Mononuclear cell (primary cell): ENCODE results near the gene LCTL. TPM values are rescaled to one million over a fixed set of nuclear protein-coding genes. Genes with fewer than 3 reads are reported as not detected.

ENCODE experiments used
- H3K27me3 ChIP-seq: 2 replicates; pipeline ENCODE4 v1.6.0; 2011; ENCODE audit warnings: low read length, control low read depth; ENCODE audit not compliant: insufficient read depth
- H3K4me1 ChIP-seq: 2 replicates; pipeline ENCODE4 v1.5.1; 2011; ENCODE audit warnings: mild to moderate bottlenecking, low read length, control low read depth; ENCODE audit not compliant: insufficient read depth
- H3K4me3 ChIP-seq: 2 replicates; pipeline ENCODE4 v1.5.1; 2011; ENCODE audit warnings: mild to moderate bottlenecking, low read length, moderate library complexity
- H3K9me3 ChIP-seq: 2 replicates; pipeline ENCODE4 v1.5.1; 2011; ENCODE audit warnings: low read depth, mild to moderate bottlenecking, control low read depth, low read length
- total RNA-seq: library from RNA; depleted of rRNA; stranded (reverse); fragments of >200 nt; gene quantifications from one replicate; pipeline ENCODE4 v1.2.3, GENCODE V29; 2012

Gene LCTL
- total RNA-seq, 1 donor, result not detected

- H3K4me3 ChIP-seq, result no peak overlapping the region
- no peaks in the 10 kb centered on the region for H3K4me1 ChIP-seq
- H3K9me3 ChIP-seq, result no peaks in the 10 kb centered on the region
- H3K27me3 ChIP-seq, result no peaks in the 10 kb centered on the region
Measured at GRCh38 chr15:66580643-66581042, 14.8 kb upstream of the LCTL start.

GRCh38 chr15:66578286-66578875 is 12.6 kb upstream of the LCTL start:
- no peaks in the 10 kb centered on the region for H3K9me3 ChIP-seq
- no peaks in the 10 kb centered on the region for H3K27me3 ChIP-seq
- H3K4me3 ChIP-seq, result no peak overlapping the region
- H3K4me1 ChIP-seq, result no peaks in the 10 kb centered on the region

- no peaks in the 10 kb centered on the region for H3K9me3 ChIP-seq
- H3K4me3 ChIP-seq, result no peak overlapping the region
- no peaks in the 10 kb centered on the region for H3K4me1 ChIP-seq
- no peaks in the 10 kb centered on the region for H3K27me3 ChIP-seq
Measured at GRCh38 chr15:66574596-66574950, 8.8 kb upstream of the LCTL start.

- Histone ChIP-seq H3K9me3 (no peaks in the 10 kb centered on the region), H3K4me3 (no peak overlapping the region), H3K4me1 (no peaks in the 10 kb centered on the region), H3K27me3 (no peaks in the 10 kb centered on the region)
Measured at GRCh38 chr15:66573719-66574595, 8.2 kb upstream of the LCTL start.

- Histone ChIP-seq H3K27me3 (no peaks in the 10 kb centered on the region), H3K4me3 (no peak overlapping the region), H3K4me1 (no peaks in the 10 kb centered on the region), H3K9me3 (no peaks in the 10 kb centered on the region)
Measured at GRCh38 chr15:66573348-66573718, 7.5 kb upstream of the LCTL start.

- H3K9me3 ChIP-seq, result no peaks in the 10 kb centered on the region
- peaks cover 1% of the 10 kb centered on the region for H3K4me1 ChIP-seq
- H3K27me3 ChIP-seq, result no peaks in the 10 kb centered on the region
- no peak overlapping the region for H3K4me3 ChIP-seq
Measured at GRCh38 chr15:66572146-66572545, 6.3 kb upstream of the LCTL start.

- Histone ChIP-seq H3K4me1 (peaks cover 5% of the 10 kb centered on the region), H3K27me3 (no peaks in the 10 kb centered on the region), H3K4me3 (no peak overlapping the region), H3K9me3 (no peaks in the 10 kb centered on the region)
Measured at GRCh38 chr15:66570842-66571478, 5.2 kb upstream of the LCTL start.

- H3K27me3 ChIP-seq, result no peaks in the 10 kb centered on the region
- peaks cover 5% of the 10 kb centered on the region for H3K4me1 ChIP-seq
- H3K4me3 ChIP-seq, result no peak overlapping the region
- no peaks in the 10 kb centered on the region for H3K9me3 ChIP-seq
Measured at GRCh38 chr15:66570327-66570726, 4.5 kb upstream of the LCTL start.

GRCh38 chr15:66569461-66570137 is 3.8 kb upstream of the LCTL start:
- no peaks in the 10 kb centered on the region for H3K9me3 ChIP-seq
- no peak overlapping the region for H3K4me3 ChIP-seq
- no peaks in the 10 kb centered on the region for H3K27me3 ChIP-seq
- H3K4me1 ChIP-seq, result peaks cover 5% of the 10 kb centered on the region

- Histone ChIP-seq H3K27me3 (no peaks in the 10 kb centered on the region), H3K4me1 (peaks cover 5% of the 10 kb centered on the region), H3K4me3 (no peak overlapping the region), H3K9me3 (no peaks in the 10 kb centered on the region)
Measured at GRCh38 chr15:66567897-66568296, 2.1 kb upstream of the LCTL start.

GRCh38 chr15:66566963-66567531 is 1.2 kb upstream of the LCTL start:
- Histone ChIP-seq H3K4me3 (no peak overlapping the region), H3K27me3 (no peaks in the 10 kb centered on the region), H3K9me3 (no peaks in the 10 kb centered on the region), H3K4me1 (peaks cover 5% of the 10 kb centered on the region)

GRCh38 chr15:66565141-66565641 is 607 bp downstream of the LCTL start:
- no peaks in the 10 kb centered on the region for H3K9me3 ChIP-seq
- H3K4me3 ChIP-seq, result no peak overlapping the region
- H3K4me1 ChIP-seq, result peaks cover 5% of the 10 kb centered on the region
- no peaks in the 10 kb centered on the region for H3K27me3 ChIP-seq

GRCh38 chr15:66564136-66565041 is 1.4 kb downstream of the LCTL start:
- Histone ChIP-seq H3K27me3 (no peaks in the 10 kb centered on the region), H3K4me1 (peaks cover 5% of the 10 kb centered on the region), H3K9me3 (no peaks in the 10 kb centered on the region), H3K4me3 (no peak overlapping the region)

GRCh38 chr15:66563566-66564110 is 2.2 kb downstream of the LCTL start:
- Histone ChIP-seq H3K4me3 (no peak overlapping the region), H3K4me1 (peaks cover 5% of the 10 kb centered on the region), H3K9me3 (no peaks in the 10 kb centered on the region), H3K27me3 (no peaks in the 10 kb centered on the region)
